NCI-H128 (cell line): ENCODE results near the gene NAALADL2.
"Not testable (repeated sequence)": the region's sequence is repeated elsewhere in the genome, so short reads cannot be mapped to it uniquely, and the experiment has no call there.

Experiments used
- DNase-seq: peaks from one replicate; lab custom pipeline; 2025; ENCODE audit not compliant: unreplicated experiment; lab: John Stamatoyannopoulos, UW

Gene NAALADL2

DNA sequence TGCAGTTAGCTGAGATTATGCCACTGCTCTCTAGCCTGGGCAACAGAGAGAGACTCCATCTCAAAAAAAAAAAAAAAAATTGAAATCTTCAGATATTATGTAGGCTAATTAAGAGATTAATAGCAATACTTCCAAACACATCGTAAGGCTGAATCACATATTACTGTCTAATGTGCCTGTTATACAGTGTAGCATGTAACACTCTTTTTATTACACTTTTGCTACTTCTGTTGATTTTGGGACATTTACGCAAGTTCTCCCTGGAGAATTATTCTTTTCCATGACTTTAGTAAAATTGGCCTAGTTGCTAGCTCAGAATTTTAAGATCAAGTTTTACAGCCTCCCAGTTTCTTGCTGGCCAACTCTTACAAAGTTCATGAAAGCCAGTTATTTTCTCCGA, 605.2 kb downstream of the NAALADL2 start:
- DNase-seq = no peak

DNA sequence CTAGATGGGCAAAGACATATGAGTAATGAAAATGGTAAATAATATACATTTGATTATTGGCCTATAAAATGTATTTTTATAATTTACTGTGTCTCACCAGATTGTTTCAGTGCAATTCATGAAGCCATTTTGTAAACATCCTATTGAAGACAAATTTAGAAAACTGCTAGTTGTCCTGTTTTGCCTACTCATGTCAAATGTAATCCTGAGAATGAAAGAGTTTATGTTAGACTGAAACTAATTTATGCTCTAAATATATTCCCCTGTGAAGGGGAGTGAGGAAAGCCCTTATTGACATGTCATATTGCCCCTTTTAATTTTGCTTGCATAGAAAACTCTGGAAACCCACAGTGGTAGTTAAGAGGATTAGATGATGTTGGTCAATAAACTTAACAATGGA, 610.0 kb downstream of the NAALADL2 start:
- DNase-seq = no peak

- DNase-seq = no peak
Observed at GRCh38 chr3:175475765-175476164, 616.6 kb downstream of the NAALADL2 start.

GRCh38 chr3:175476489-175476888, 617.4 kb downstream of the NAALADL2 start:
- no peak for DNase-seq

DNA sequence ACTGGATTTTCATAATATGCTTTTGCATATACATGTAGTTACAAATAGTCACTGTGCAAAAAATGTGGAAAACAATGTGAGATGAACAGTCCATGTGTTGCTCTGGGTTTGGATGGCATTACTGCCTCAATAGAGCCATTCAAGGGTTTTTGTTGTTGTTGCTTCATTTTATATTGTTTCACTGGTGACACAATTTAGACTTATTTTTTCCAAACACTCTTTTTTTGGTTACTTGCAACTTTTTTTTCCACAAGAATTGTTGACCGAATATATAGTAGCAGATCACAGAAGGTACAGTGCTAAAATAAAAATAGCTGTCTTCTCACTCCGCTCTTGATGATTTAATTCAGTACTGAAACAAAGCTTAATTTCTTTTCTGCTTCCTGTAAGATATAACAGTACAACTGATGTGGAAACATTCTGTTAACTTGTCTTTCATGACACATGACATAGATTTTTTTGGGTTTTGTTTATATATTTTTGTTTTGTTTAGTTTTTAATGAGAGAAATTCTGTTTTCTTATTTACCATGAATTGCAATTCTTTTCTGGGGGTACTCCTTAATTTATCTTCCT, 618.6 kb downstream of the NAALADL2 start:
- no peak for DNase-seq

- no peak for DNase-seq
Observed at GRCh38 chr3:175478301-175478700, 619.2 kb downstream of the NAALADL2 start.

DNA sequence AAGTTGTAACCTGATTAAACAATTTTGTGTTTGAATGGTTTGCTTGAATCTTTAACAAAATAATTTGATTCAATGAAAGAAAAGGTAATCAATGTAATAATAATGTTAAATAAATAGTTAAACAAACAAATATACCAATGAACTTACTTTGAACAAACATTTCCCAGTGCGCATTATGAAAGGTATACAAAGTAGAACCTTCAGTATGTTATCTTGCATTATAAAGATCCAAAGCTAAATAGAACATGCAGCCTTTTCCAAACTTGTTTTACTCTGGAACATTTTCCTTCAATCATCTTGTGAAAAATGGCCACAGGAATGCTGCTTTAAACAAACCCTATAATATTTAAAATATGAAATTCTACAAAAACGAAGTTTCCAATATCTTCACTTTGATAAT, 620.0 kb downstream of the NAALADL2 start:
- DNase-seq = no peak

DNA sequence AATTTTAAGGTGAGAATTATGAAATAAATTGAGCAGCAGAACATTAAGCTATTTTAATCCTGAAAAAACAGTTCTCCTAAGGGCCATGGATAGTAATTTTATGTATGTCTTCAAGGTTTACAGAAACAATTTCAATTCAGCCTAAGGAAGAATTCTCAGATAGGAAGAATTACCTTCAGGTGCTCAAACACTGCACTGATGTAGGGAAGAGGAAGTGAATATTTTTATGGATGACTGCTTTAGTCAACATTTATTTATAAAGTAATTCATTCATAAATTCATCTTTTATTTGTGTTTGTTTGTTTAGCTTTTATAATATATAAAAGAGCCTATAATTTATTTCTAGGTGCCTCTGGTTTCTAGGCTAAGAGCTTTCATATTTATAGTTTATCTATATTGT, 620.7 kb downstream of the NAALADL2 start:
- no peak for DNase-seq

DNA sequence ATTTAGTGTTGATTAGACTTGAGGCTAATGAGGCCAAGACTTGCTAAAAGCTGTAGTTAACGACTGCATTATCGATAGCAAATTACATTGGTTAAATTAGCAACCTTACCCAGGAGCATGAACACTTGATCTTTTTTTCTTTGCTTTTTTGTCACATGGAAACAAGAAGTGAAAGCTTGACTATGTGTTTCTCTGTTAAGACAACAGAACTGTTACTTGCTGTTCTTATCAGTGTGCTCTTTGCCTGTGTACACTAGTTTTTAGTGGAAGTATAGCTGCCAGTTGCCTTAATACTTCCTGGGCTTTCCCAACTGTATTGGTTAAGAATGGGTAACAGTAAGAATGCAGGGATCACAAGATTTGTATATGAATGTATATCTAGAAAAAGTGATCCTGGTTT, 625.5 kb downstream of the NAALADL2 start:
- no peak for DNase-seq

- no peak for DNase-seq
Observed at GRCh38 chr3:175485436-175485835, 626.3 kb downstream of the NAALADL2 start.

GRCh38 chr3:175486255-175486654, 627.1 kb downstream of the NAALADL2 start:
- DNase-seq = no peak

DNA sequence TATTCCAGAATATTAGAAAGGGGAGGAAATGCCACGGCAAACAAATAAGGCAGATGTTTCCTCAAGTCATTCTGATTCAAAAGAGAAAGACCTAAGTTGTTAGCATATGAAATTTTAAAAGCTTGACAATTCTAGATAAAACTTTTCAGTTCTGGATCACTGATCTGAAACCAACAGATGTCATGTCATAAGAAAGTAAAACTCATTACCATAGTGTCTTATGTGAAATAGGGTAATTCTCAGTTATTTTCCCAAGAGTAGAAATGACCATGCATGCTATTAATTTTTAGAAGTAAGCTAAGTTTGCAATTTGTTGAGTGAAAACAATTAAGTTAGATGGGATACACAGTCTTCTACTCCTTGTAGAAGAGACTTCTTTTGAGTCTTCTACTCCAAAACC, 630.3 kb downstream of the NAALADL2 start:
- DNase-seq = no peak

GRCh38 chr3:175493301-175493700, 634.2 kb downstream of the NAALADL2 start:
- DNase-seq = no peak

DNA sequence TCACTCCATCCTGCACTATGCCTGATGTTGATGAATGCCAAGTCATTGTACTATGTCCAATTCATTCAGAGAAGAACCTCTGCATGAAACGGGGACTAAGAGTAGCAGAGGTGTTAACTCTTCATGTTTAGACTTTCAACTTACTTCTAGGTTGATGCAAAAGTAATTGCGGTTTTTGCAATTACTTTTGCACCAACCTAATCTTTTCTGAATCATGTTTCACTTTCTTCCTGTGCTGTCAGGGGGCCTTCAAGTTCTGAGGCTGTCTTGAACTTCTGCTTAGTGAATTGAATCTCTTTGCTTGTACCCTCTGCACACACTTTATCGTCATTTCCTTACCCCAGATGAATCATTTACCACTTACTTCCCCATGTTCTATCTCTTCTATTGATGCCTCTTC, 636.2 kb downstream of the NAALADL2 start:
- no peak for DNase-seq

- DNase-seq = no peak
Observed at GRCh38 chr3:175502155-175502554, 643.0 kb downstream of the NAALADL2 start.

DNA sequence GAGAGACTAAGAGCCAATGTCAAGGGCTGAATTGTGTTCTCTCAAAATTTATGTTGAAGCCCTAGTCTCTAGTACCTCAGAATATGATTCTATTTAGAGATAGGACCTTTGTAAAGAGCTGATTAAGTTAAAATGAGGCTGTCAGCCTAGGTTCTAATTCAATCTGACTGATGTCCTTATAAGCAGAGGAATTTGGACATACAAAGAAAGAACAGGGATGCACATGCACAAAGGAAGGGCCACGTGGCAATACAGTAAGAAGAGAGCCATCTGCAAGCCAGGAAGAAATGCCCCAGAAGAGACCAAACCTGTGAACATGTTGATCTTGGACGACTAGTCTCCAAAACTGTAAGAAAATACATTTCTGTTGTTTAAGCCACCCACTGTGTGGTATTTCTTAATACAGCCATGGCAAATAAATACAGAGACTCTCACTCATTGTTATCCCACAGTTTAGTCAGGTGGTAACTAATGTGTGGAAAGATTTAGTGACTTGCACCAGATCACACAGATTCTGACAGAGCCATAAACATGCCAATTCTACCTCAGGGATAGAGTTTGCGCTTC, 652.2 kb downstream of the NAALADL2 start:
- no peak for DNase-seq

DNA sequence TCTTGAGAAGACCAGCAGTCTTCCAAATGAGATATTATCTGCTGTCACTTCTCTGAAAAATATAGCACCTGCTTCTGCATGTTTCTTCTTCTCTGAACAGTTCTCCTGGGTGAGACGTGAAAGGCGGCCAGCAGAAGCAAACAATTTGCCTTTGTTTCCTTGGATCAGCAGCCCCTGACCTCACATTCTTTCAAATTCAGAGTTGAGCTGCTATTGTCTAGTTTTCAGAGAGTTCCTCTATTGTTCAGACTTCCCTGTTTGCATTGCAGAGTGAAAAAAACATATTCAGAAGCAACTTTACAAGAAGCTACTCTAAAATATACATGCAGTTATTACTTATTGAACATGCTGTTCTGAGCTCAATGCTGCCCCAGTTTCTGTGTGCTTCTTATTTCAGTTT, 653.6 kb downstream of the NAALADL2 start:
- no peak for DNase-seq

GRCh38 chr3:175518459-175518858, 659.3 kb downstream of the NAALADL2 start:
- no peak for DNase-seq

GRCh38 chr3:175521406-175521805, 662.3 kb downstream of the NAALADL2 start:
- DNase-seq = no peak

DNA sequence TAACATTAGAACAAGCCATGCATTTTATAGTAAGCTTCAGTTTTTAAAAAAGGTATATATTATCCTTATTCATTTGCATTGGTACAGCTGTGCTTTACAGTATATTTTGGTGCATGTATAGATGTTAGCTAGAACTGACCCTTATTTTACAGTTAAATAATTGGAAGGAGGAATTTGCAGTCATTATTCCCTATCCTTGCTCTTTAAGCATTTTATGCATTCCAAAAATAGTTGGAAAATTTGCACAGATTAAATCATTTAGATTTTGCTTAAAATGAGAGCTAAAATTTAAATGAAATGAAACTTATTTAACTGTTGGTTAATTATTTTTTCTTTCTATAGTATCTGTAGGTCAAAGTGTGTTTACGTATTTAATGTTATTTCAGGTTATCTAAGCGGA, 667.1 kb downstream of the NAALADL2 start:
- DNase-seq = no peak

DNA sequence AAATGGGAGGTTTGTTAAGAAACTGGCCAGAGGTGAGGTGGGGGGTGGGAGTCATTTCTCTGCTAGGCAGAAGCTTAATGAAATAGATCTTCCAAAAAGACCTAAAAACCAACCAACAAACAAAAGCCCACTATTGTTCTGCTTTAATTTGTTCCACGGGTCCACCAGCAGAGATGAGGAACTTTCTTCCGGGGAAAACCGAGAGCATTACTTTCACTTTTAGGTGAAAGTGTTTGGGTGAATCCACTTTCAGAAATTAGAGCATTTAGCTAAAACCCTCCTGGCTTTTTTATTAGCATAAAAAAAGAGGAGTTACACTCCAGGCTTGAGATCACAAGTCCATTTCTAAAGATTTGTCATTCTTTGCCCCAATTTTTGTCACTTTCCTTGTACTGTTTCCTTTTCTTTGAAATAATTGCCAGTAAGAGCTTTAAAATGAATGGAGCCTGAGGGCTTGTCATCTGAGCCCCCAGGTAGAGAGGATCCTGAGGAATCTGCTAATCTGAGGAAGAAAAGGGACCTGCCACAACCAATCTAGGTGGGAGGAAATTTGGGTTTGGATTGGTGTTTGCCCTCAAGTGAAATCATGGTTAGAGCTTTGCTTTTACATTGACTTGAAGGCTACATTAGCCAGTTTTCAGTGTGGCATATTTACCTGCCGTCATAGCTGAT, 667.6 kb downstream of the NAALADL2 start:
- DNase-seq = no peak

DNA sequence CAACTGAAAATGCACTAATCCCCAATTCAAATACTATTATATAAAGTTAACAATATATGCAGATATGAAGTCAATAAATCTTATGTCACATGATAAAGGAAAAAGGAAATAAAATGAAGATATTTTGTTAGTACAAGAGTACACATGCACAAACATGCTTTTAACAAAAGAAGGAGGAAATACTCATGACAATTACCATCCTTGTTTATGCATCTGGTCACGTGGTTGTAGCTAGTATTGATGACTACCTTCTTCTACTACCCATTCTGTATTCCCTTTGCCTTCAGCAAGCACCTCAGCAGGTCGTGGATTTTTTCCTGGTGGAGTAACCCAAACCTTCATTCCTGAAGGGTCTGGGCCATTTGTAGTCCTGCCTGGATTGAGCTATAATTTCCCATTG, 669.6 kb downstream of the NAALADL2 start:
- DNase-seq = not testable (repeated sequence)

DNA sequence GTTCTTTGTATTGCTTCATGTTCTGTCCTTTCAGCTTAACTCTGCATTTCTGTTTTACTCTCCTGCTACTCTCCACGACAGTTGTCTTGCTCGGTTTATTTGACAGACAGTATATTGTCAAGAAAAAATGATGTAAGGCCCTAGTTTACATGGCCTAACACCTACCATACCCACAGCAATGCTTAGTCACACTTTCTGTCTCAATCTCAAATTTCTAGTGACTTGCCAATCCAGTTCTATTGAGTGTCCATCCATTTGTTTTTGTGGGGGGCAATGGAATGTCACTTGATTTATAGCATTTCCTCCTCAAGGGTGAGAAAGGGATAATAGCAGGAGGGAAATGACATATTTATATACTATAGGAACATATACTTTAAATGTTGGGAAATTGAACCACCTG, 676.2 kb downstream of the NAALADL2 start:
- DNase-seq = no peak
